Peyer's patch (tissue), 4 donors: ENCODE results near the gene LMAN1.

Experiments
- CTCF ChIP-seq, 6 experiments: fragments of 450-650 bp in 4 of 6; fragments of 200-600 bp in 2 of 6; sonication (generic) in 1 of 6; IDR thresholded peaks; one replicate each; pipeline ENCODE4 v1.5.1; 2017 to 2019; ENCODE audit warnings: antibody characterized with exemption in 6 of 6, mild to moderate bottlenecking in 3 of 6, moderate library complexity in 1 of 6
- POLR2A ChIP-seq, 2 donors: fragments of 450-650 bp; IDR thresholded peaks; one replicate each; pipeline ENCODE4 v1.5.1; 2017; ENCODE audit warnings: antibody characterized with exemption in 2 of 2, mild to moderate bottlenecking in 2 of 2, moderate library complexity in 2 of 2

- TF ChIP-seq CTCF (IDR thresholded peaks at IDR 0.05) (no peak), POLR2A (IDR thresholded peaks at IDR 0.05) (no peak)
These were observed 57.1 kb downstream of the LMAN1 start for GRCh38 chr18:59301929-59302328.
